HG02938 (cell line): ENCODE data around the gene CYS1.
"Not testable (repeated sequence)": the region's sequence is repeated elsewhere in the genome, so short reads cannot be mapped to it uniquely, and the experiment has no call there.

Source experiments
- ATAC-seq: cut with Tn5 transposase; IDR thresholded peaks from one replicate; pipeline ENCODE4 v1.9.1; 2021; ENCODE audit warnings: mild to moderate bottlenecking, moderate library complexity; ENCODE audit not compliant: unreplicated experiment

The CYS1 gene

GRCh38 chr2:10014418-10015190, 65.6 kb downstream of the CYS1 start:
- no peak for ATAC-seq

GRCh38 chr2:10013651-10014417, 66.4 kb downstream of the CYS1 start:
- not testable (repeated sequence) for ATAC-seq

GRCh38 chr2:10012963-10013461, 67.2 kb downstream of the CYS1 start:
- ATAC-seq = no peak

- not testable (repeated sequence) for ATAC-seq
These were observed 67.7 kb downstream of the CYS1 start for GRCh38 chr2:10012366-10012962.

GRCh38 chr2:10011606-10012325, 68.4 kb downstream of the CYS1 start:
- not testable (repeated sequence) for ATAC-seq

- not testable (repeated sequence) for ATAC-seq
These were observed 69.2 kb downstream of the CYS1 start for GRCh38 chr2:10010861-10011605.

DNA sequence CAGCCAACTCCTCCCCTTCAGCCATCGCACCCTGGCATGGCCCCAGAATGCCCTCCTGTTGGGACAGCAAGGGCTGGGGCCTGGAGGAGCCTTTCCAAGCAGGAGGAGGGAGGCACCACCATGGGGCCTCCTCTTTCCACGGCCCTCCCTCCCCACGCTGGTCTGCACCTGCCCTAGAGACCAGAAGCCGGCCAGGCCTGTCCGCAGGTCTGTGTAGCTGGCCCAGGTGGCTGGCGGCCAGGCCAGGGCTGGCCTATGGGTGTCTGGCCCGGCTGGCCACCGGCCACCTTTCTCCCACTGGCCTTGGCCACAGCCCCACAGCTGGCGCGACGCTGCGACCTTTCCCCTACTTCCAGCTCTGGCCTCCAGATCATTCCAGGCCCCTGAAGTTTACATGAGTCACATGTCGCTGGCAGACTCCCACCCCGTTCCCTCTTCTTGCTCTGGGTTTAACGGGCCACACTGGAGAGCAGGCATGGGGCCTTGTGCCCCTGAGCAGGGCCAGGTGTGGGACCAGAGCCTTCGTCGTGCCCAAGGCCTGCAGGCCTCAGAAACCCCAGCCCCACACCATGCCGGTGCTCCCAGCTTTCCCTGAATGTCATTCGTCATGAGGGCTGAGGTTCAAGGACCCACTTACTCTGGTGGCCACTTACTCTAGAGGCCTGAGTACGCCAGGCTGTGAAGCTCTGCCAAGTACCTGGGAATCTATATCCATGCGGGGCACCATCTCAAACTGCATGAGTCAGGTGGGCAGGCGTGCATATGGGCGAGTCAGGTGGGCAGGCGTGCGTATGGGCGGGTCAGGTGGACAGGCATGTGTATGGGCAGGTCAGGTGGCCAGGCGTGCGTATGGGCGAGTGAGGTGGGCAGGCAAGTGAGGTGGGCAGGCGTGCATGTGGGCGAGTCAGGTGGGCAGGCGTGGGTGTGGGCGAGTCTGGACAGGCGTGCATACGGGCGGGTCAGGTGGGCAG, 70.1 kb downstream of the CYS1 start:
- ATAC-seq = no peak

GRCh38 chr2:10009271-10009810, 70.9 kb downstream of the CYS1 start:
- ATAC-seq = no peak

- ATAC-seq = no peak
These were observed 71.4 kb downstream of the CYS1 start for GRCh38 chr2:10008809-10009176.

- ATAC-seq = no peak
These were observed 72.0 kb downstream of the CYS1 start for GRCh38 chr2:10007921-10008808.

DNA sequence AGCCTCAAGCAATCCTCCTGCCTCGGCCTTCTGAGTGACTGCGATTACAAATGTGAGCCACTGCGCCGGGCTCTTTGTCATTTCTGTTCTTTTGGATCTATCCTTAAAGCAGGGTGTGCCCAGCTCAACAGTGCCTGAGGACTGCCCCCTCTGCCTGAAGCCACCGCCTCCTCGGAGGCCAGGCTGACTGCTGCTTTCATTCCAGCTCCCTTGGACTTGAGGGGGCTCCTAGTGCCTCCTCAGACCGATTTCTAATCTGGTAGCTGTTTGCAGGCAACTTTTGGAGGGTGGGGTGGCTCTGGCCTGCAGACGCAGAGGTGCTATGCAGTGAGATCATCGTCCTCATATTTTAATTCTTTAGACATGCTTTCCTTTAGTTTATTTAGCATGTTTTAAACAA, 72.8 kb downstream of the CYS1 start:
- no peak for ATAC-seq
